ENCODE results near the gene CYP3A7. TPM values are rescaled to one million over a fixed set of nuclear protein-coding genes. Genes with fewer than 3 reads are reported as not detected.

The CYP3A7 gene
- polyA plus RNA-seq, 1 of the 3 experiments (the other 2 are of a cell fraction): not detected

DNA sequence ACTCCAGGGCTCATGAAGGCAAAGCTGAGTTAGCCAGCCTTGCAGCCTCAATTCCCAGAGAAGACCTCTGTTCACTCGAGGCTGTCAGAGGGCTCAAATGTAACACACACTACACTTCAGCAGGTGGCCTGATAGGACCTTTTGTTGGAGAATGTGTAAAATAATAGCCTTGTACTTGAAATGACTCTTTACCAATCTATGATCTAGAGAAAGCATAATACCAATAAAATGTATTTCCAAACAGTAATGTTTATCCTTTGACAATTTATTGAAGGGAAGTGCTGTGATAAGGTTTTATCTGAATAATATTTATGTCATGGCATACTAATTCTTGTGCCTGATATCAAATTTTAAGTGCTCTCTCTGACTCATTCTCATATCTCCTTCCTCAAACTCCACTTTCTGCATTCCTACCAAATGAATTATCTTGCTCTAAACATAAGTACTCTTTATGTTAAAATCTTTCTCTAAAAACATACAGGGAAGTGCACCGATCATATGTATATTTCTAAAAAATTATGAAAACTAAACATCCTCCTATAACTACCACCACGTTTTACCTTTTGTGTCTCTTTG lies 20.9 kb downstream of the CYP3A7 start:
- no peaks in the 10 kb centered on the region for H3K4me1 ChIP-seq (ENCODE audit: control insufficient read depth in 1 of 2, insufficient read depth in 2 of 2, low read depth in 1 of 2, low read length in 1 of 2)
- no peaks in the 10 kb centered on the region for H3K27me3 ChIP-seq (ENCODE audit: insufficient read depth)
- no peak for DNase-seq
- no peak overlapping the region for H2AFZ ChIP-seq (ENCODE audit: low read depth)
- H3K4me3 ChIP-seq (ENCODE audit: low read depth in 2 of 2, low read length in 1 of 2): no peak overlapping the region
- no peak overlapping the region for H3K4me2 ChIP-seq
- ChIA-PET CTCF (no interaction called here), POLR2A (no interaction called here)
- no peaks in the 10 kb centered on the region for H3F3A ChIP-seq (replicated peaks; ENCODE audit: insufficient read depth)
- no peak overlapping the region for H3K27ac ChIP-seq (ENCODE audit: low read depth in 2 of 2, low read length in 1 of 2)
- no peaks in the 10 kb centered on the region for H4K20me1 ChIP-seq (ENCODE audit: insufficient read depth)
- H3K9me2 ChIP-seq: no peaks in the 10 kb centered on the region
- no peak for TF ChIP-seq EZH2phosphoT487 (IDR thresholded peaks at IDR 0.05; ENCODE audit: borderline replicate concordance, low read depth)
- TF ChIP-seq, protein P1, sequence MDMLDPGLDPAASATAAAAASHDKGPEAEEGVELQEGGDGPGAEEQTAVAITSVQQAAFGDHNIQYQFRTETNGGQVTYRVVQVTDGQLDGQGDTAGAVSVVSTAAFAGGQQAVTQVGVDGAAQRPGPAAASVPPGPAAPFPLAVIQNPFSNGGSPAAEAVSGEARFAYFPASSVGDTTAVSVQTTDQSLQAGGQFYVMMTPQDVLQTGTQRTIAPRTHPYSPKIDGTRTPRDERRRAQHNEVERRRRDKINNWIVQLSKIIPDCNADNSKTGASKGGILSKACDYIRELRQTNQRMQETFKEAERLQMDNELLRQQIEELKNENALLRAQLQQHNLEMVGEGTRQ (IDR thresholded peaks at IDR 0.05; ENCODE audit: borderline replicate concordance, low read depth, low read length): no peak
- no peak for TF ChIP-seq GABPA (IDR thresholded peaks at IDR 0.05; ENCODE audit: low read depth)
- no peak for TF ChIP-seq GATA2 (CRISPR knock-in tag; IDR thresholded peaks at IDR 0.05)
- no peak for TF ChIP-seq SIN3A (IDR thresholded peaks at IDR 0.05; ENCODE audit: borderline replicate concordance, low read depth, low read length)
- no peak for TF ChIP-seq MXI1 (IDR thresholded peaks at IDR 0.05; ENCODE audit: low read depth, low read length)
- TF ChIP-seq, protein P2, sequence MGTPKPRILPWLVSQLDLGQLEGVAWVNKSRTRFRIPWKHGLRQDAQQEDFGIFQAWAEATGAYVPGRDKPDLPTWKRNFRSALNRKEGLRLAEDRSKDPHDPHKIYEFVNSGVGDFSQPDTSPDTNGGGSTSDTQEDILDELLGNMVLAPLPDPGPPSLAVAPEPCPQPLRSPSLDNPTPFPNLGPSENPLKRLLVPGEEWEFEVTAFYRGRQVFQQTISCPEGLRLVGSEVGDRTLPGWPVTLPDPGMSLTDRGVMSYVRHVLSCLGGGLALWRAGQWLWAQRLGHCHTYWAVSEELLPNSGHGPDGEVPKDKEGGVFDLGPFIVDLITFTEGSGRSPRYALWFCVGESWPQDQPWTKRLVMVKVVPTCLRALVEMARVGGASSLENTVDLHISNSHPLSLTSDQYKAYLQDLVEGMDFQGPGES (IDR thresholded peaks at IDR 0.05; ENCODE audit: low read depth, low read length): no peak
- TF ChIP-seq, protein P3, sequence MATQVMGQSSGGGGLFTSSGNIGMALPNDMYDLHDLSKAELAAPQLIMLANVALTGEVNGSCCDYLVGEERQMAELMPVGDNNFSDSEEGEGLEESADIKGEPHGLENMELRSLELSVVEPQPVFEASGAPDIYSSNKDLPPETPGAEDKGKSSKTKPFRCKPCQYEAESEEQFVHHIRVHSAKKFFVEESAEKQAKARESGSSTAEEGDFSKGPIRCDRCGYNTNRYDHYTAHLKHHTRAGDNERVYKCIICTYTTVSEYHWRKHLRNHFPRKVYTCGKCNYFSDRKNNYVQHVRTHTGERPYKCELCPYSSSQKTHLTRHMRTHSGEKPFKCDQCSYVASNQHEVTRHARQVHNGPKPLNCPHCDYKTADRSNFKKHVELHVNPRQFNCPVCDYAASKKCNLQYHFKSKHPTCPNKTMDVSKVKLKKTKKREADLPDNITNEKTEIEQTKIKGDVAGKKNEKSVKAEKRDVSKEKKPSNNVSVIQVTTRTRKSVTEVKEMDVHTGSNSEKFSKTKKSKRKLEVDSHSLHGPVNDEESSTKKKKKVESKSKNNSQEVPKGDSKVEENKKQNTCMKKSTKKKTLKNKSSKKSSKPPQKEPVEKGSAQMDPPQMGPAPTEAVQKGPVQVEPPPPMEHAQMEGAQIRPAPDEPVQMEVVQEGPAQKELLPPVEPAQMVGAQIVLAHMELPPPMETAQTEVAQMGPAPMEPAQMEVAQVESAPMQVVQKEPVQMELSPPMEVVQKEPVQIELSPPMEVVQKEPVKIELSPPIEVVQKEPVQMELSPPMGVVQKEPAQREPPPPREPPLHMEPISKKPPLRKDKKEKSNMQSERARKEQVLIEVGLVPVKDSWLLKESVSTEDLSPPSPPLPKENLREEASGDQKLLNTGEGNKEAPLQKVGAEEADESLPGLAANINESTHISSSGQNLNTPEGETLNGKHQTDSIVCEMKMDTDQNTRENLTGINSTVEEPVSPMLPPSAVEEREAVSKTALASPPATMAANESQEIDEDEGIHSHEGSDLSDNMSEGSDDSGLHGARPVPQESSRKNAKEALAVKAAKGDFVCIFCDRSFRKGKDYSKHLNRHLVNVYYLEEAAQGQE (IDR thresholded peaks at IDR 0.05; ENCODE audit: low read depth, low read length): no peak
- TF ChIP-seq, protein P4, sequence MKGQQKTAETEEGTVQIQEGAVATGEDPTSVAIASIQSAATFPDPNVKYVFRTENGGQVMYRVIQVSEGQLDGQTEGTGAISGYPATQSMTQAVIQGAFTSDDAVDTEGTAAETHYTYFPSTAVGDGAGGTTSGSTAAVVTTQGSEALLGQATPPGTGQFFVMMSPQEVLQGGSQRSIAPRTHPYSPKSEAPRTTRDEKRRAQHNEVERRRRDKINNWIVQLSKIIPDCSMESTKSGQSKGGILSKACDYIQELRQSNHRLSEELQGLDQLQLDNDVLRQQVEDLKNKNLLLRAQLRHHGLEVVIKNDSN (IDR thresholded peaks at IDR 0.05; ENCODE audit: borderline replicate concordance, low read depth): no peak
- TF ChIP-seq MEF2A (IDR thresholded peaks at IDR 0.05; ENCODE audit: borderline replicate concordance, low read depth): no peak
- TF ChIP-seq SMC3 (IDR thresholded peaks at IDR 0.05; ENCODE audit: low read depth, low read length): no peak
- no peak for TF ChIP-seq FOXJ3 (CRISPR knock-in tag; IDR thresholded peaks at IDR 0.05)
- no peak for TF ChIP-seq NFIC (IDR thresholded peaks at IDR 0.05; ENCODE audit: borderline replicate concordance)
- TF ChIP-seq POLR2AphosphoS5 (IDR thresholded peaks at IDR 0.05; ENCODE audit: low read depth, low read length): no peak
- no peak overlapping the region for H3K9ac ChIP-seq
- H3K79me2 ChIP-seq (ENCODE audit: insufficient read depth): no peaks in the 10 kb centered on the region
- no peaks in the 10 kb centered on the region for H3K36me3 ChIP-seq (replicated peaks in 1 of 2; ENCODE audit: control insufficient read depth in 1 of 2, insufficient read depth in 2 of 2, low read length in 1 of 2)
- 11% methylated on average over 3 of the region's 3 CpGs for WGBS (ENCODE audit: low lambda C conversion rate)
- H3K9me3 ChIP-seq: 0 out of 2 replicates have a peak, but pooled peaks cover 3% of the 10 kb centered on the region

All from SK-N-SH (cell line).